ENCODE data around the gene TAF3.

TAF3 gene

DNA sequence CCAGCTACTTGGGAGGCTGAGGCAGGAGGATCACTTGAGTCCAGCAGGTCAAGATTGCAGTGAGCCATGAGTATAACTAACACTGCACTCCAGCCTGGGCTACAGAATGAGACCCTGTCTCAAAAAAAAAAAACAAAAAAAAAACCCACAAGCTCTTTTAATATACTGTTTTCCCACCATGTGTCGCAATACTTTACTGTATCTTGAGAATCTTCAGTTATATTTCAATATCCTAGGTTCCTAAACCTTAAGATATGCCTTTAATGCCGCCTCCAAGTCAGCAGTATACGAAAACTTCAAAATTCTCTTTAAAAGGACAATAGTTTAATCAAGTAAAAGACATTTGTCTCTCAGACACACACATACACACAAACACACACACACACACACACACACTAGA is 62.8 kb downstream of the TAF3 start:
- no peak for DNase-seq

DNA sequence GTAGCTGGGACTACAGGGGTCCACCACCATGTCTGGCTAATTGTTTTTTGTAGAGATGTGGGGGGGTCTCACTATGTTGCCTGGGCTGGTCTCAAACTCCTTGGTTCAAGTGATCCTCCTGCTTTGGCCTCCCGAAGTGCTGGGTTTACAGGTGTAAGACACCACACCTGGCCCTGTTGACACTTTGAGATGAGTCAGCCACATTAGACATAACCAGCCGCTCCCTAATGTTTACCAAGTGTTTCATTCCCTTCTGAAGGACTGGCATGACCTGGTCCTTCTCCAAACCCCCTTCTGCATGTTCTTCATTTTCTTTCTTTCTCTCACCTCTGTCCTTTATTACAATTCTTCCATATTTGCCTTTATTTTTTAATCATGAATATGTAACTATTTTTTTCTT is 67.8 kb downstream of the TAF3 start:
- DNase-seq = no peak

DNA sequence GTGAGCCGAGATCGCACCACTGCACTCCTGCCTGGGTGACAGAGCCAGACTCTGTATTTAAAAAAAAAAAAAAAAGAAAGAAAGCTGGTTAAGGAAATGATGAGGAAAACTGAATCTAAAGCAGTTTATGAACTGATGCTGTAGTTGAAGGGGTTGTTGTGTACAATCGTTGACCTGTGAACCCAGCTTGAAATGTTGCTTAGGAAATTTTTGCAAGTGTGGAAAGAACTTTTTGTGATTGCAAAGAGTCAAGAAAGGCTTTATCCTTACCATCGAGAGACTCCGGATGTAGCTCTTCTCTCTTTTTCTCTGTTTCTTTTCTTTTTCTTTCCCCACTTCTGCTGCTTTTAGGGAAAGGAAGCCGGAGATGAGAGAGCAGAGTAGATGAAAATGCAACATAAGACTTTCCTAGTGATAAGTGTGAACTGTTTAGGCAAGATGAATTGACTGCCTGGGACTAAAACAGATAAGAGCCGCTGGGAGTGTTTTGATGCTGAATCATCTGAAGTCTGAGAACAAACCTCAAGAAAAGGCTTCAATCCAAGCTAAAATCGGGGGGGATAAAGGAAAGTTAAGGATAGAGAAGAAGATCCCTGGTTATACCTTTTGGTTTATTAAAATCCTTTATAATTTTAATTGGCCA is 69.0 kb downstream of the TAF3 start:
- no peak for DNase-seq

DNA sequence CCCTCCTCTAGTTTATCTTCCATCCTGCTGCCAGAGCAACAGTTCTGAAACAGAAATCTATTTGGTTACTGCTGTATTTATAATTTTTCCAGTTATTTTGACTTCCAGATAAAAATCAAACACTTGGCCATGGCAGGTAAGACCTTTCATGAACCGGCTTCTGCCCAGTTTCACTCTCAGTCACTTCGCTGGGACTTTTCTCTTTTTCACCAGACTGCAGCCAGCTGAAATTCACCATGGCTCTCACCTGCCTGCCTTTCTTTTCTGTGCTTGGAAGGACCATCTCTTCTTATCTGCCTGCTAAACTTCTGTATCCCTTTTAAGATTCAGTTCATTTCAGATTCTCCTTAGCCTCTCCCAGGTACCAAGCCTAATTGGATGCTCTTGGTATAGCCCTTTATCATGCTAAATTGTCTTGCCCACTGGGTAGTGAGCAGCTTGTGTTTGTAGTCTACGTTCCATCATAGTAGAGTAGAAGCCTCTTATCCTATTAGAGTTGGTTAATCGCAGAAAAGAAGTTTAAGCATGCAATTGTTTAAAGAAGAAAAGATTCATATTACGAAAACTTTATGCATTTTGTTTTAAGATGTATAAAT is 71.7 kb downstream of the TAF3 start:
- DNase-seq = no peak

DNA sequence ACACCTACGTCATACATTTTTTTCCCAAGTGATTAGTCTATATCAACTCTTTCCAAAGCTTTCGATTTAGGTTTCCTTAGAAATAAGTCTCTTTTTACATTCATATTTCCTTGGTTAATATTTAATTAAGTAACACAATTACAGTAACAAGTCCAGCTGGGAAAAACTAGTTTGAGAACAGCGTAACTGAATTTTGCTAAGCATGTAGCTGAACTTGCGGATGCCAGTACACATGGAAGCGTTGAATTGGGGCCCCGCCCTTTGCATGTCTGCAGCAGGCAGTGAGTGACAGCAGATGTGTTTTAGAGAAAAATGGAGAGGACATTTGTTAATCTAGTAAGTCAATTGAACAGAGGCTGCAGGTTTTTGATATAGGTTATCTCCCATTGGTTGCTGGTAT is 72.5 kb downstream of the TAF3 start:
- DNase-seq = no peak

DNA sequence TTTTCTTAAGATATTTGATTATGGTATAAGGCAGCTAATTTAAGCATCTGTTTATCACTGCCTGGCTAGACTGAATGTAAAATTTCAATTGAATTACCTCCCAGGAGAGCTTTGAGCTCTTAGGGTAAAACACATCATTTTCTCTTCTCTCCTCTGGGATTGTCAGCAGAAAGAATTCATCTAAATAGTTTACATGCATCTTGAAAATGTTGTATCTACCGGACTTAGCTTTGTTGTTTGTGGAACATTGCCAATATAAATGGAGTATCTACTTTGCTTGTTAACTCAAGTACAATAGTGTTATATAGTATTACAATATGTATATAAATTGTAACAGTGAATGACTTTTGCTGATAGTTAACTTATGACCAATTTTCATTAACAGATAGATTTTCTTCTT is 73.3 kb downstream of the TAF3 start:
- DNase-seq = no peak

DNA sequence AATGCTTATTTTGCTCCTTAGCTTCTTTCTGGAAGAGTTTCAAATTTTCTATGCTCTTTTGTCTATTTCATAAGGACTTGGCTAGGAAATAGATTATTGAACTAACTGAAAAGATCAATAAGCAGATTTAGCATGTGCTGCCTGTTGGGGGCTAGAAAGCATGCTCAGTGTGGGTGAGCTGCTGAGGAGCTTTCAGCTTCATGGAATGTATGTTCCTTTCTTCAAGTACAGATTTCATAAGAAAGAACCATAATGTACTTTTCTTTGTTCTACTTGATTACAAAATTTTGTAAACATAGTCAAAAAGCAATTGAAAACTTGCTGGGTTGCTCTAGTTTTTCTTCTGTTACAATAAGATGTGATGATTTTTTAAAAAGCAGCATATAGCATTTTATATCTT is 73.8 kb downstream of the TAF3 start:
- DNase-seq = no peak

DNA sequence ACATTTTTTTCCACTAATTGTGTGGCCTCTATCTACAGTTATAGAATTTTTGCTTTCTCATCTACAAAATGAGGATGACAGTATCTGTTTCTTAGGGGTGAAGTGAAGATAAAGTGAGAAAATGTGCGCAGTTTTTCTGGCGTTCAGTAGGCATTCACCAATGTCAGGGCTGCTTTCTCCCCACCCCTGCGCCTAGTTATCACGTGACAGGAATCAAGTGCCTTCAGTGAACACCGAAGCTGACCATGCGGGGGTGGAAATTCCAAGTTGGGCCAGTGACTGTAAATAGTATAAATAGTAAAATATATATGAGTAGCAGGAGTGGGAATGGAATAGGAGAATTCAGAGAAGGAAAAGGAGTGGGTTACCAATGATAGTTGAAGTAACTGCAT is 77.4 kb downstream of the TAF3 start:
- no peak for DNase-seq

DNA sequence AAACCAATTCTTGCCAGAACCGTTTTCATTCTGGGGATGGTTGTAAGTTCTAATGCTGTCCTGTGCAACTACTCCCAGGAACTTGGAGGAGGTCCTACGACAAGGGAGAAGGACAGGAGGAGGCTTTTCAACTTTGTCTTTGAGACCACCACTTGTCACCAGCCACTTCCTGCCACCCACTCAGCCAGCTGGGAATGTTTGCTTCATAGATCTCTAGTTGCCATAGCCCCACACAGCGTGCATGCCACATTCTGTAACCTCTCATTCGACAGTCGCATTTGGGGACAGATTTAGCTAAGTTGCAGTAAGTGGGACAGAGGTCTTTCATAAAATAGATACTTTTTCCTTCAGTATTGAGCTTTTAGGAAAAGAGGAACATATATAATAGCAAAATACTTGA is 78.0 kb downstream of the TAF3 start:
- no peak for DNase-seq

DNA sequence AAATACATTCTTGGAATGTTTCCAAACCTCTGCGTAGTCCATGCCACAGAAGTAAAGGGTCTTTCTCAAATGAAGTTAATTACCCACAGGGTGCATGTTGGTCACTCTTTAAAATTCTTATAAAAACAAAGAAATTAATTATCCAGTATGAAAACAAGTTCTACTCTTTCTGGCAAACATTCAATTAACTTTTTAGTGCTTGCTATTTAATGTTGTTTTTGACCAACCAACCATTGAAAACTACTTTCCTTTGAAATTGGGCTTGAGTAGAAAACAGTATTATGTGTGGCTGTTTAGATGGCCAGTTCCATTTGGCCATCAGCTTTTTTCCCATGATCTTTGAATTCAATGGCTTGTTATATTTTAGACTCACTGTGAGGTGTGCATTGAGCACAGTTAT is 83.0 kb downstream of the TAF3 start:
- no peak for DNase-seq

DNA sequence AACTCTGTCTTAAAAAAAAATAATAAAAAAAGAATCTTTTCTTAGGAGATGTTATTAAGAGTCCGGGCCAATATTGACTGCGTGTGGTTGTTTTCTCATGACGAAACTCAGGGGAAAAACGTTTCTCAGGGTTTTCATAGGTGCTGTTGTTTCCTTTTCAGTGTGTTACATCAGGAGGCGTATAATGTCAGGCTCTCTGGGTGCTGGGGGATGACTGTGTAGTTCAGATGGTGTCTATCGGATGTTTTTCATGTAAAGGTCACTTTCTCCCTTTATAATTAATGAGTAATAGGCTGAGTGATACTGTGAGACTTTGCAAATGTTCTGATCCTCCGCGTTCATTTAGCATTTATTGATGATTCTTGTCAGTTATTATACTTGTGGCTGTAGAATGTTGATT is 84.1 kb downstream of the TAF3 start:
- DNase-seq = no peak

DNA sequence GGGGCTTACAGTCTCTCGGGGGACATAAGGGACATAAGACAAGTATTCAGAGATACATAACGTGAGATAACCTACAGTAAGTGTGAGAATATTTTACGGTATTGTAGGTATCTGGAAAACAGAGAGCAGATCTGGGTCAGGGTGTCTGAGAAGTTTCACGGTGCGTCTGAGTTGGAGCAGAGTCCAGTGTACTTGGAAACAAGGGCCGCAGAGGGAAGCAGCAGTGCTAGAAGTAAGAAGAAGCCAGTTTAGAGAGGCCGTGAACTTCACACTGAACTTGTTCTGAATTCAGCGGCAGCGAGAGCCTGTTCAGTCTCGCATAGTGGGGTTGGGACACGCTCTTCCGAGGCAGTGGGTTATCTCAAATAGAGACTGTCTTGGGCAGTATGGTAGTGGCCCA is 85.5 kb downstream of the TAF3 start:
- DNase-seq = no peak

DNA sequence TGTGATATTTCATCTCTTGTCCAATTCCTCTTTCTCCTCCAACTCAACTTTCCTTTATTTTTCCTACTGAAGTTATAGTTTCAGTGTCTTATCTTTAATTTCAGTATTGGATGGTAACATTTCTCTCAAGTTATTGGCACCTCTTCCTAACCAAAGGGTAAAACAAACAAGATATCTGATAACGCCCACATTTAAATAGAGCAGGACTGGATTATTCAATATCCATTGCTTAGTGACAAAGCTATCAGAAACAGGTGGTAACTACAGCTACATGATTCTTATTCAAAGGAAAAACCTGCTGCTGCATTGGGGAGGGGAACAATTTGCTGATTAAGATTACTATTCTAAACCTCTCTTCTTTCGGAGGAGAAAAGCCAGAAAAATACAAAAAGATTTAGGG is 87.8 kb downstream of the TAF3 start:
- no peak for DNase-seq

DNA sequence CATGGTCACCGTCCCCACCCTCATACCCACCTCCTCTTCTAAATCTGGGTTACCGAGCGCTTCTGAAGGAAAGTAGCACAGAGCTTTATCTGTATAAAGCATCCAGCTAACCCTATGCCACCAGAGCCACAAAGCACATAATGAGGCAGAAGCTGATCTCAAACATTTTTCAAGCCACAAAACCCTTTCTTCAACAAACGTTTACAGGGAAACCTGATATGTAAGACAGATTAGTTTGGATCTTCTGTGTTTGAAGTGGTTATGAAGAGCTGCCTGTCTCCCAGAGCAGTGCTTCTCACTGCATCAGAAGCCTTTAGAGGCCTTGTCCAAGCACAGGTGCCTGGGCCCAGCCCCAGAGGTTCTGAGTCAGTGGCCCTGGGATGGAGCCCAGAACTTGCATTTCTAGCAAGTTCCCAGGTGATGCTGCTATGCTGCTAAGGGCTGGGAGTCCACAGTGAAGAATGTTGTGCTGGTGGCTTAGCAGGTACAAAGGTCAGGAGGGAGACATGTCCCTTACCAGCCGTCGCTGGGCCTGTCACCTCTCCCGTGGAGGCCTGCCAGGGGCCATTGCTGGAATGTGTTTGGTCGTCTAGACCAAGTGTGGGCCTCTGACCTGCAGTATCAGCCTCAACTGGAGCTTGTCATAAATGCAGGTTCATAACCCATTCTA is 90.4 kb downstream of the TAF3 start:
- DNase-seq = no peak

DNA sequence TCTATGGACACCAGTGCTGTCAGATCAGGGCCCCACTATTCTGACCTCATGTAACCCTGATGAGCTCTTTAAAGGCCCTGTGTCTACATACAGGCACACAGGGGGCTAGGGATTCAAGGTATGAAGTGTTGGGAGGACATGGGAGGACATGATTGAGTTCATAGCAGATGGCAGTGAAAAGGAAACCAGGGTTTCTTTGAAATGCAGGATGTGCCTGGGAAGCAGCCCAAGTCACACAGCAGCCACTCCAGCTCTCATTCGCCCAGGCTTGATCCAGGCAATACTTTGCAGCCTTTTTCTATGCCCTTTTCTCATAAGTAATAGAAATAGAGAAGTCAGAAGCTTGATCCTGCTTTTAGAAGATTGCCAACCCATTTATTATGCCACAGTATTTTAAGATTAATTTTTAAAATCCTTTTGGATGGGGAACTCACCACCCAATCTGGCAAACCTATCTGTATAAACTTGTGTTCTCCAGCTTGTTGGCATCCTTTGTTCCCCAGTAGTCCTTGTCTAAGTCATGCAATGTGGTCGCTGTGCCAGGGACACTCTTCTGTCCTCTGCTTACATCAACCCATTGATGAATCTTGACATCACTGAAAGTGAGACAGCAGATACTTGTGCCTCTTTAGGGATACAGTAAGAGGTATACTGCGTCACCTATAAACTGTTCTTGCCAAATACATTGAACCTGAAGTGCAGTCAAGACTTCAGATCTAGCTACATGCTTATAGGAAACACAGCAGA is 95.0 kb downstream of the TAF3 start:
- DNase-seq = no peak

DNA sequence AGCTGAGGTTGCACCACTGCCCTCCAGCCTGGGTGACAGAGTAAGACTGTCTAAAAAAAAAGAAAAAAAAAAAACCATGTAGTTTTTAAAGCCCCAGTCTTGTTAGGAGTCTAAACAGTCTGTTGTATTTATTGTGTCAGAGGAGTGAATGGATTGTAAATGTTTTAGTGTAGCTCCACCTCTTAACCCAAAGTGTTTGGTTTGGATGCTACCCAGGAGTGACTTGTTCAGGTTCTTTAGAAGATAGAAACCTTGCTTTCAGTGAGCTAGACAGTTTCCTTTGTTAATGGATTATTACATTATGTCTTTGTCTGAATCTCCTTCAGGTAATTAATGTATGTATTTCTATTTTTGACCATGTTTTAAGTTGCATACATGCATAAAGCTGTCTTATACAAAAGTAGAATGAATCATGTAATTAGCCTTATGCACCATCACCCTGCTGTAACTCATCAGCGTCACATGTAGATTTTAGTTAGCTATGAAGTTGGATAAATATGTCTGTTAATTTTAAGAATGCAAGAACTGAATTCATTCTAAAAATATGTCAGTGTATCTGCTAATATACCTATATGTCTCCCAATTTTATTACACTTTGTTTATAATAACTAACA is 97.7 kb downstream of the TAF3 start:
- no peak for DNase-seq

DNA sequence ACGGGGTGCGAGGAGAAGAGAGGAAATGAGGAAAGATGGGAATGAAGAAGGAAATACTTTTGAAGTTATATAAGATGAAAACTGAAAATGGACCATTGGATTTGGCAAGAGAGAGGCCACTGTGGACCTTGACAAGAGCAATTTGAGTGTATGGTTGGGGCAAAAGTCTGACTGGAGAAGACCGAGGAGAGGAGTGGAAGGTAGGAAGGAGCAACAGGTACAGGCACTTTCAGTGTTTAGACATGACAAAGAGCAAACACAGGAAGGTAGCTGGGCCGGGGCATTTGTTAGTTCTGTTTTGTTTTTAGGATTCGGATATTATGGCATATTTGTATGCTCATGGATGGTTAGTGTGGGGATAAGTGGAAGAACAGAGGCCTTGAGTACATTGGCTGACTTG is 99.4 kb downstream of the TAF3 start:
- no peak for DNase-seq

DNA sequence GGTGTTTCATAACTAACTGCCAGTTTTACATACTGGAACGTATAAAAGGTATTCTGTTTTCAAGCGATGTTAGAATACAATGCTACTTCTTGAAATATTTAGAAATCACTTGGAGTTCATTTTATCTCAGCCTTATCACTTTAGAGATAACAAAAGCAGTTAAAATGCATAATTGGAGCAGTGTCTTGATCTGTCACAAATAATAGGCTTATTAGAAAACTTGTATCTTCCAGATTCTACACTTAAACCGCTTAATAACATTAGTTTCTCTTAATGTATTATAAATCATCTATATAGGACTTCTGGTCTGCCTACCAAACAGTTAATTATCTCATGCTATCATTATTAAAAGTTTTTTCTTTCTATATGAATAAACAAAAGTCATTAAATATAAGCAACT is 104.4 kb downstream of the TAF3 start:
- no peak for DNase-seq

DNA sequence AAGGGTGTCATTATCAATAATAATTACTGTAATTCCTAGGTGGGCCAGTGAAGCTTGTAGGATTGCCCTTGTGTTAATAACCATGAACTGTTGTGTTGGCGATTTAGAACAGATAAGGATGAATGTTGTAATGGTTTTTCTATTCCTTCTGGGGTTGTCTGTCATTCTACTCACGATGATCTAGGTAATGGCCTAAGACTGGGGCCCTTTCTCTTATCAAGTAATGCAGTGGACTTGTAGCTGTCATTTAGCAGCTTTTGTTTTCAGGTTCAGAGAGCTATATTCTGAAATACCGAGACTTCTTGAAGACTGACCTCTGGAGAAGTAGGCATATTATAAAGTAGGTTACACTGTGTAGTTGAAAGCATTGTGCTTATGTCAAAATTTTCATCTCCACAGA is 110.2 kb downstream of the TAF3 start:
- no peak for DNase-seq

DNA sequence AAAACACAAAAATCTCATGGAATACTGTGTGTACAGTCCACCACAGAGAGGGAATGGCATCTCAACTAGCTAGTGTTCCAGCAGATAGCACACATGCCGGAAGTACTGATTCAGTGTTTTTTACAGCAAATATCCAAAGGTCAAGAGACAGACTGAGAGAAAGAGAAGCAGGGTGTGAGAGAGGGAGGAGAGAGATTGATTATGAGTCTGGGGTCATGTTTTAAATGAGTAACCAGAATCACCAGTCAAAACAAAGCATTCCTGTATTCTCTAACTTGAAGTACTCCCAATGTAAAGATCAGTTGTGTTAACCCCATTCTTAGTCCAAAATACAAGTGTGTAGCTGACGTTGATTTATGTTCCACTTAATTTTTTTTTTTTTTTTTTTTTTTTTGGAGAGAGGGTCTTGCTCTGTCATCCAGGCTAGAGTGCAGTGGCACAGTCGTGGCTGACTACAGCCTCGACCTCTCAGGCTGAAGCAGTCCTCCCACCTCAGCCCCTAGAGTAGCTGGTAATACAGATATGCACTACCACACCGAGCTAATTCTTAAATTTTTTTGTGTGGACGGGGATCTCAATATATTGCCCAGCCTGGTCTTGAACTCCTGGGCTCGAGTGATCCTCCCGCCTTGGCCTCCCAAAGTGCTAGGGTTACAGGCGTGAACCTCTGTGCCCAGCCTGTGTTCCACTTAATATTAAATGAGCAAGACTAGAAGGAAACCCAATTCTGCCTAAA is 114.2 kb downstream of the TAF3 start:
- no peak for DNase-seq

DNA sequence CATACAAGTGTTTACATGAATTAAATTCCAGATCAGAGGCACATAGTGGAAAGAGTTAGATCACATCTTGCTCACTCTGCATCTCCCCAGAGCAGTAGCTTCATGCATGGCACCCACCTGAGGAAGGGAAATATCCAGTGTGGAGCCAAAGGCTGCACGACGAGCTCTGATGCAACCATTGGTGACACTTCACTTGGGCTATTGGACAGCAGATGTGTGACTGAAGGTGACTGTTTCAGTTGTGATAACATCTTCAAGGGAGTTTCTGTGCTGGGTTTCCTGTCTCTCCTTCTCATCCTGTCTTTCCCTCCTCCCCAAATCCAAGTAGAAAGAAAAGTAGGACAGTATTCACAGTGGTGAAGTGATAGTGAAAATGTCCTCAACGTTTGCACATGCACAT is 115.0 kb downstream of the TAF3 start:
- DNase-seq = no peak

DNA sequence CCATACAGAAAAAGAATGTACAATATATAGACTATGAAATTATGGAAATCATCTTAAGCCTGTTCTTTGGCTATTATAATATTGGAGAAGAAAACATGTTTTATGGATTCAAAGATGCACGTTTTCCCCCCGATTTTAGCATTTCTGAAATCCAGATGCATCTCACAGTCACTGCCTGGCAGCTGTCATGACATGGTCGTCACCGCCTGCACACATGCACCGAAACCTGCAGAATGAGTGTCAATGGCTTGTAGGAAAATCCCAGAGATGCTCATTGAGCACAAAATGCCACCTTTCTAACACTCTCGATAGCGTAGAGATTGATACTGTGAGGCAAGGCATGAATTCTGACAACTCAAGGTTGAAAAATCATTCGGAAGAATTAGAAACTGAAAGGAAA is 115.5 kb downstream of the TAF3 start:
- DNase-seq = no peak
